Fibroblast of lung (primary cell): Measurements from ENCODE around the gene ZDHHC1.

Experiments used
- EZH2 ChIP-seq: IDR thresholded peaks from 2 replicates; pipeline ENCODE4 v1.5.1; 2012; ENCODE audit warnings: low read length, control low read depth, mild to moderate bottlenecking; ENCODE audit errors: missing control alignments
- TF ChIP-seq, protein P1 (sequence below), 2 donors: IDR thresholded peaks in 1 of 2; conservative IDR thresholded peaks in 1 of 2; 1 replicate in 1 of 2; 2 replicates in 1 of 2; pipeline ENCODE4 v1.5.1; 2011 to 2012; ENCODE audit warnings: low read length in 2 of 2, control low read depth in 1 of 2, inconsistent platforms in 1 of 2, low read depth in 1 of 2, mild to moderate bottlenecking in 1 of 2

- TF ChIP-seq, protein P1, sequence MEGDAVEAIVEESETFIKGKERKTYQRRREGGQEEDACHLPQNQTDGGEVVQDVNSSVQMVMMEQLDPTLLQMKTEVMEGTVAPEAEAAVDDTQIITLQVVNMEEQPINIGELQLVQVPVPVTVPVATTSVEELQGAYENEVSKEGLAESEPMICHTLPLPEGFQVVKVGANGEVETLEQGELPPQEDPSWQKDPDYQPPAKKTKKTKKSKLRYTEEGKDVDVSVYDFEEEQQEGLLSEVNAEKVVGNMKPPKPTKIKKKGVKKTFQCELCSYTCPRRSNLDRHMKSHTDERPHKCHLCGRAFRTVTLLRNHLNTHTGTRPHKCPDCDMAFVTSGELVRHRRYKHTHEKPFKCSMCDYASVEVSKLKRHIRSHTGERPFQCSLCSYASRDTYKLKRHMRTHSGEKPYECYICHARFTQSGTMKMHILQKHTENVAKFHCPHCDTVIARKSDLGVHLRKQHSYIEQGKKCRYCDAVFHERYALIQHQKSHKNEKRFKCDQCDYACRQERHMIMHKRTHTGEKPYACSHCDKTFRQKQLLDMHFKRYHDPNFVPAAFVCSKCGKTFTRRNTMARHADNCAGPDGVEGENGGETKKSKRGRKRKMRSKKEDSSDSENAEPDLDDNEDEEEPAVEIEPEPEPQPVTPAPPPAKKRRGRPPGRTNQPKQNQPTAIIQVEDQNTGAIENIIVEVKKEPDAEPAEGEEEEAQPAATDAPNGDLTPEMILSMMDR (conservative IDR thresholded peaks at IDR 0.05 in 1 of 2, IDR thresholded peaks at IDR 0.05 in 1 of 2; ENCODE audit: low read depth in 1 of 2, low read length in 2 of 2), result no peak
- no peak for TF ChIP-seq EZH2
These were observed 10.7 kb upstream of the ZDHHC1 start for GRCh38 chr16:67426950-67427349.
